Astrocyte (in vitro differentiated cells and primary cell): ENCODE results near the gene IL4I1. TPM values are rescaled to one million over a fixed set of nuclear protein-coding genes. Genes with fewer than 3 reads are reported as not detected.
A peak's percentile ranks its signal among the peaks of the same experiment; 100 is the strongest.

Experiments
- DNase-seq: peaks from one replicate; pipeline ENCODE4 v3.0.0-alpha.2; 2010; ENCODE audit warnings: low read depth
- FAIRE-seq: peaks from 2 replicates; lab custom pipeline; 2011; peaks lifted over from hg19 to GRCh38; lab: Jason Lieb, UNC
- H2AFZ ChIP-seq: 2 replicates; pipeline ENCODE4 v1.6.0; 2012; ENCODE audit warnings: low read depth, low read length, inconsistent platforms
- H3K27ac ChIP-seq: 2 replicates; pipeline ENCODE4 v1.5.1; 2011; ENCODE audit warnings: low read depth, low read length, inconsistent platforms
- H3K27me3 ChIP-seq: 2 replicates; pipeline ENCODE4 v1.6.0; 2011; ENCODE audit warnings: low read length, inconsistent platforms; ENCODE audit not compliant: insufficient read depth
- H3K36me3 ChIP-seq: 2 replicates; pipeline ENCODE4 v1.5.1; 2011; ENCODE audit warnings: low read length, inconsistent platforms; ENCODE audit not compliant: insufficient read depth
- H3K4me1 ChIP-seq: 2 replicates; pipeline ENCODE4 v1.5.1; 2011; ENCODE audit warnings: low read length, inconsistent platforms; ENCODE audit not compliant: insufficient read depth
- H3K4me2 ChIP-seq: 2 replicates; pipeline ENCODE4 v1.6.0; 2012; ENCODE audit warnings: low read length, inconsistent platforms
- H3K4me3 ChIP-seq: 2 replicates; pipeline ENCODE4 v1.5.1; 2011; ENCODE audit warnings: low read depth, mild to moderate bottlenecking, low read length, inconsistent platforms; ENCODE audit not compliant: insufficient read depth
- H3K79me2 ChIP-seq: 2 replicates; pipeline ENCODE4 v1.6.0; 2012; ENCODE audit warnings: mild to moderate bottlenecking, low read length, inconsistent platforms; ENCODE audit not compliant: insufficient read depth
- H3K9ac ChIP-seq: 2 replicates; pipeline ENCODE4 v1.6.0; 2012; ENCODE audit warnings: mild to moderate bottlenecking, low read length, inconsistent platforms
- H3K9me3 ChIP-seq: 2 replicates; pipeline ENCODE4 v1.5.1; 2012; ENCODE audit warnings: low read depth, mild to moderate bottlenecking, low read length, inconsistent platforms; ENCODE audit not compliant: insufficient read depth
- H4K20me1 ChIP-seq: 2 replicates; pipeline ENCODE4 v1.6.0; 2012; ENCODE audit warnings: low read length, inconsistent platforms; ENCODE audit not compliant: insufficient read depth
- H3K27ac Mint-ChIP-seq: one replicate; pipeline ENCODE4 v1.8.0; 2021; ENCODE audit warnings: mild to moderate bottlenecking, mixed read lengths; ENCODE audit not compliant: unreplicated experiment
- H3K27me3 Mint-ChIP-seq: one replicate; pipeline ENCODE4 v1.8.0; 2021; ENCODE audit warnings: low read depth, mixed read lengths; ENCODE audit not compliant: unreplicated experiment
- H3K36me3 Mint-ChIP-seq: one replicate; pipeline ENCODE4 v1.8.0; 2021; ENCODE audit warnings: low read depth, mixed read lengths; ENCODE audit not compliant: unreplicated experiment
- H3K4me1 Mint-ChIP-seq: one replicate; pipeline ENCODE4 v1.8.0; 2021; ENCODE audit warnings: low read depth, mixed read lengths; ENCODE audit not compliant: unreplicated experiment
- H3K4me3 Mint-ChIP-seq: one replicate; pipeline ENCODE4 v1.8.0; 2021; ENCODE audit warnings: mild to moderate bottlenecking, moderate library complexity, mixed read lengths; ENCODE audit not compliant: unreplicated experiment
- H3K9me3 Mint-ChIP-seq: one replicate; pipeline ENCODE4 v1.8.0; 2021; ENCODE audit warnings: mild to moderate bottlenecking, mixed read lengths; ENCODE audit not compliant: unreplicated experiment
- EZH2 ChIP-seq: IDR thresholded peaks from 2 replicates; pipeline ENCODE4 v1.6.1; 2012; ENCODE audit warnings: mild to moderate bottlenecking, low read length, inconsistent platforms; ENCODE audit not compliant: insufficient read depth
- total RNA-seq: library from RNA; stranded (reverse); gene quantifications from 2 replicates; pipeline ENCODE4 v1.2.1, GENCODE V29; 2021
- TF ChIP-seq, protein P1 (sequence below): IDR thresholded peaks from 2 replicates; pipeline ENCODE4 v1.5.1; 2011; ENCODE audit warnings: low read depth, mild to moderate bottlenecking, inconsistent platforms, low read length, moderate library complexity; ENCODE audit not compliant: insufficient read depth

The IL4I1 gene
- total RNA-seq, 1 donor from 2014 or later: 0.27 TPM

DNA sequence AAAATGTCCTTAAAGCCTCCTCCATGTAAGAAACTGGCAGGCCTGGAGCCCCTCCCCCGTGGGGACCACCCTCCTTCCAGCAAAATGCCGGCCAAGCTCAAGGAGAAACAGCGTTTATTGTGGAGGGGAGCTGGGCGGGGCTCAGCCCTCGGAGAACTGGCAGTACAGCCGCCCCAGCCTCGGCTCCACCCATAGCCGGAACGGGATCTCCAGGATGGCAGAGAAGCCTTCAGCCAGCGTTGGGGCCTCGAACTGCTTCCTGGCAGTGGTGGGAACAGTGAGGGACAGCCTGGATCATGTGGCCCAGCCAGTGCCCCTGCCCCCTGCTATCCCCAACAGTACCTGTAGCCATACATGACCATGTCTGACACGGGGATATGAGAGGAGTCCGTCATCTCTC lies 35.6 kb downstream of the IL4I1 start:
- Histone ChIP-seq H3K4me3 (no peak overlapping the region), H3K9me3 (no peaks in the 10 kb centered on the region), H4K20me1 (peaks cover 67% of the 10 kb centered on the region), H3K36me3 (peaks cover 16% of the 10 kb centered on the region), H3K4me2 (no peak overlapping the region), H3K79me2 (peaks cover 45% of the 10 kb centered on the region), H3K9ac (no peak overlapping the region), H2AFZ (no peak overlapping the region), H3K4me1 (peaks cover 40% of the 10 kb centered on the region), H3K27ac (peak overlapping the region; percentile 14), H3K27me3 (no peaks in the 10 kb centered on the region)
- H3K9me3 Mint-ChIP-seq: no peaks in the 10 kb centered on the region
- DNase-seq: no peak
- H3K27me3 Mint-ChIP-seq: no peaks in the 10 kb centered on the region
- no peak overlapping the region for H3K27ac Mint-ChIP-seq
- no peak for FAIRE-seq
- peaks cover 12% of the 10 kb centered on the region for H3K4me1 Mint-ChIP-seq
- H3K4me3 Mint-ChIP-seq: no peak overlapping the region
- TF ChIP-seq EZH2: no peak
- TF ChIP-seq, protein P1, sequence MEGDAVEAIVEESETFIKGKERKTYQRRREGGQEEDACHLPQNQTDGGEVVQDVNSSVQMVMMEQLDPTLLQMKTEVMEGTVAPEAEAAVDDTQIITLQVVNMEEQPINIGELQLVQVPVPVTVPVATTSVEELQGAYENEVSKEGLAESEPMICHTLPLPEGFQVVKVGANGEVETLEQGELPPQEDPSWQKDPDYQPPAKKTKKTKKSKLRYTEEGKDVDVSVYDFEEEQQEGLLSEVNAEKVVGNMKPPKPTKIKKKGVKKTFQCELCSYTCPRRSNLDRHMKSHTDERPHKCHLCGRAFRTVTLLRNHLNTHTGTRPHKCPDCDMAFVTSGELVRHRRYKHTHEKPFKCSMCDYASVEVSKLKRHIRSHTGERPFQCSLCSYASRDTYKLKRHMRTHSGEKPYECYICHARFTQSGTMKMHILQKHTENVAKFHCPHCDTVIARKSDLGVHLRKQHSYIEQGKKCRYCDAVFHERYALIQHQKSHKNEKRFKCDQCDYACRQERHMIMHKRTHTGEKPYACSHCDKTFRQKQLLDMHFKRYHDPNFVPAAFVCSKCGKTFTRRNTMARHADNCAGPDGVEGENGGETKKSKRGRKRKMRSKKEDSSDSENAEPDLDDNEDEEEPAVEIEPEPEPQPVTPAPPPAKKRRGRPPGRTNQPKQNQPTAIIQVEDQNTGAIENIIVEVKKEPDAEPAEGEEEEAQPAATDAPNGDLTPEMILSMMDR: no peak
- peaks cover 15% of the 10 kb centered on the region for H3K36me3 Mint-ChIP-seq

DNA sequence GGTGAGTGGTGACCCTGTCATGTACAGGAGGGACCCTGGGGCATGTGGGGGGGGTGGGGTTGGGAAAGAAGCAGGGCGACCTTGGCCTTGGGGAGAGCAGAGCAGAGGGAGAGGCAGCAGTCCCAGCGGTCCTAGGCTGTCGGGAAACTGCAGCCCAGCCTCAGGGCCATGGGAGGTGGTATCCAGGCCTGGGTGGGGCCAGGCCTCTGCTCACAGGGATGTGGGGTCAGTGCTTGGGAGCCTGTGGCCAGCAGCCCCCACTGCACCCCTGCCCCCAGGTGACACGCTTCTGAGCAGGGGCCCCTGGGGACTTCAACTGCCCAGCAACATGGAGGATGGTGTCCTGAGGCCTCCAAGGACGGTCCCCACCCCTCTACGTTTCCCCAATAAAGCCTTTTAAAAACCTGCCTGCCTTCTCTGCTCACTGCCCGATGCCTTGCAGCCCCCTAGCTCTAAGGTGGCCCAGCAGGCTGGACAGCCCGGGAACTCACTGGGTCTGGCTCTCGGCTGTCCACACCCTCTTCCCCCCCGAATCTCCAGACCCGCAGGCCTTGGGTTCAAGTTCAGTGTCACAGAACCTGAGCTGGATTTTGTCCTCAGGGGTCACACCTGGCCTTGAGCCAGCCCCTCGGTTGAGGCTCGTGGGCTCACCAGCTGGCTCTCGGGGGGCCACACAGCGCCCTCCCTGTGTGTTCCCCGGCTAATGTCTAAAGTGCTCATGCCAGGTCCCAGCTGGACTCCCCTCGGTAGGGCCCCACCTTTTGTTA lies 36.2 kb downstream of the IL4I1 start:
- FAIRE-seq (no peak), DNase-seq (no peak)
- no peaks in the 10 kb centered on the region for H3K27me3 Mint-ChIP-seq
- Histone ChIP-seq H3K36me3 (peaks cover 16% of the 10 kb centered on the region), H3K27me3 (no peaks in the 10 kb centered on the region), H3K79me2 (peaks cover 46% of the 10 kb centered on the region), H4K20me1 (peaks cover 73% of the 10 kb centered on the region), H3K27ac (peak overlapping the region; percentile 63), H3K9ac (peak overlapping the region; percentile 6), H3K4me3 (no peak overlapping the region), H3K4me1 (peaks cover 36% of the 10 kb centered on the region), H3K4me2 (no peak overlapping the region), H3K9me3 (no peaks in the 10 kb centered on the region), H2AFZ (no peak overlapping the region)
- no peak overlapping the region for H3K27ac Mint-ChIP-seq
- H3K4me3 Mint-ChIP-seq: no peak overlapping the region
- H3K4me1 Mint-ChIP-seq: peaks cover 9% of the 10 kb centered on the region
- TF ChIP-seq EZH2: no peak
- TF ChIP-seq, protein P1: no peak
- H3K9me3 Mint-ChIP-seq: no peaks in the 10 kb centered on the region
- H3K36me3 Mint-ChIP-seq: peaks cover 16% of the 10 kb centered on the region
